Uterus (tissue), 2 donors: Measurements from ENCODE around the gene AMOTL1.

Experiments used
- CTCF ChIP-seq, 4 experiments: fragments of 200-600 bp in 2 of 4; fragments of 450-650 bp in 2 of 4; sonication (generic) in 2 of 4; IDR thresholded peaks; one replicate each; pipeline ENCODE4 v1.5.1; 2016 to 2019; ENCODE audit warnings: antibody characterized with exemption in 4 of 4, mild to moderate bottlenecking in 2 of 4, moderate library complexity in 1 of 4
- POLR2A ChIP-seq, 2 donors: fragments of 450-650 bp; IDR thresholded peaks; one replicate each; pipeline ENCODE4 v1.6.1; 2016; ENCODE audit warnings: antibody characterized with exemption in 2 of 2, mild to moderate bottlenecking in 1 of 2, moderate library complexity in 1 of 2

DNA sequence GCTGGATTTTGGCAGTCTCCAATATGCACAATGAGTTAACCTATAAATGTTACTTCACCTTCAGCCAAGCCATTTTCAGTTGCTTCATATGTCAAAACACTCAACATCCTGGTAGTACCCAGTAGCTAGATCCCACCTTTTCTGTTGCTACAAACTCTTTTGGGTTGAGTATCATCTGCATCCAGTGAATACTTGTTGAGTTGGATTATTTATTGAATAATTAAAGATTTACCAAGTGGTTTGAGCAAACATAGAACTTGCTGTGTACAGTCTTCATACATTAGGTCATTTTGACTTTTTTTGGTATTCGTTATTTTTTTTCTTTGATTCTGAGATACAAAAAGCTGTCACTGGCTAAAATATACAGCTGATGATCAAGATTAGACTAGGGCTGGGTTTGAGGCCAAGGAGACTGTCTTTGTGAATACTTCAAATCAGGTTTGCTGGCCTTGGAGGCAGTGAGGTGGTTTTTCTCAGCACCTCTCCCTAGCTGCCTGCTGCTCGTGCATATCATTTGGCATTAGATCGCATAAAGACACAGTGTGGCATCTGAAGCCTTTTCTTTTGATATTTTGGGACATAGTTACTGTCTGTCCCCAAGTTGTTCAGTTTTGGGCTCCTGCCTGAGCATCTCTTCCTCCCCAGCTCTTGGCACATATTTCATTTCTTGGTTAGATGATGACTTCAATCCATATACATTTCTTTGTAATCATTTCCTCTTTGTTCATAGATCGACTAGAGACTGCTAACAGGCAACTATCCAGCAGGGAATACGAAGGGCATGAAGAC, 62.8 kb downstream of the AMOTL1 start:
- TF ChIP-seq CTCF (IDR thresholded peaks at IDR 0.05) (no peak), POLR2A (IDR thresholded peaks at IDR 0.05) (no peak)
